GM12872 (cell line): ENCODE data around the gene AOX1.

Experiments
- CTCF ChIP-seq: IDR thresholded peaks from 3 replicates; pipeline ENCODE4 v1.5.1; 2011; ENCODE audit warnings: low read depth, mild to moderate bottlenecking, low read length, moderate library complexity; ENCODE audit not compliant: insufficient read depth

The AOX1 gene

GRCh38 chr2:200673191-200673590, 87.4 kb downstream of the AOX1 start:
- no peak for TF ChIP-seq CTCF

GRCh38 chr2:200674837-200675236, 89.0 kb downstream of the AOX1 start:
- TF ChIP-seq CTCF = no peak

- TF ChIP-seq CTCF = no peak
Measured at GRCh38 chr2:200677171-200677570, 91.4 kb downstream of the AOX1 start.

- no peak for TF ChIP-seq CTCF
Measured at GRCh38 chr2:200677721-200678532, 92.1 kb downstream of the AOX1 start.

GRCh38 chr2:200679127-200679526, 93.3 kb downstream of the AOX1 start:
- no peak for TF ChIP-seq CTCF

- TF ChIP-seq CTCF = no peak
Measured at GRCh38 chr2:200679535-200679934, 93.7 kb downstream of the AOX1 start.

GRCh38 chr2:200681697-200682096, 95.9 kb downstream of the AOX1 start:
- no peak for TF ChIP-seq CTCF
